Left renal cortex interstitium (tissue), 4 donors: ENCODE measurements around the gene SMYD3. TPM values are rescaled to one million over a fixed set of nuclear protein-coding genes. Genes with fewer than 3 reads are reported as not detected.
"Not testable (repeated sequence)": the region's sequence is repeated elsewhere in the genome, so short reads cannot be mapped to it uniquely, and the experiment has no call there.

Experiments
- DNase-seq, 4 donors: peaks; one replicate each; pipeline ENCODE4 v3.0.0-alpha.2; 2013; ENCODE audit warnings: low read depth in 4 of 4, low spot score in 2 of 4, missing footprints in 1 of 4
- polyA plus RNA-seq, 4 donors: library from polyadenylated mRNA; unstranded; fragments of 120-200 nt; gene quantifications; one replicate each; pipeline ENCODE4 v1.2.1, GENCODE V29; 2013; ENCODE audit not compliant: insufficient read length in 4 of 4

SMYD3 gene
- polyA plus RNA-seq, 4 donors: 23.8 to 31.7 (median 27.7) TPM

DNA sequence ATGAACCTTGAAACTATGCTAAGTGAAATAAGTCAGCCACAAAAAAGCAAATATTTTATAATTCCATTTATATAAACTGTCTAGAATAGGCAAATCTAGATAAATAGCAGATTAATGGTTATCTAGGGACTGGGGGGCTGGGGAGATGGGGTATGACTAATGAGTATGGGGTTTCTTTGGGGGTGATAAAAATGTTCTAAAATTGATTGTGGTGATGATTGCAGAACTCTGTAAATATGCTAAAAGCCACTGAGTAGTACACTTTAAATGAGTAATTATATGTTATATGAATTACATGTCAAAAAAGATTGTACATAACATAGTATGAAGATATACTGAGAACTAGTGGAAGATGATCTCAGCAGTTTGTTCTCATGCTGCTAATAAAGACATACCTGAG, 677.3 kb downstream of the SMYD3 start:
- no peak for DNase-seq

DNA sequence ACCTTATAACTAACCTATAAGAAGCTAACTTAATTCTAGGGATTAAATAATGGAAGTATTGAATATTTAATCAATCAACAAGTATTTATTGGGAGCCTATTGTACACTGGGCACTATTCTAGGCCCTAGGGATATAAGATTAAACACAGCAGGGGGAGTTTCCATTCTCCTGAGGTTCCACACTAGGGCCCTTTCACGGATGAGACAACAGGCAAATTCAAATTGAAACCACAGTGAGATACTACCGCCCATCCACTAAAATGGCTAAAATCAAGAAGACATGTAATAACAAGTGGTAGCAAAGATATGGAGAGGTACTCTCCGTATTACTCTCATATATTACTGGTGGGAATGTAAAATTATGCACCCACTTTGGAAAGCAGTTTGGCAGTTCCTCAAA, 677.9 kb downstream of the SMYD3 start:
- DNase-seq: no peak

DNA sequence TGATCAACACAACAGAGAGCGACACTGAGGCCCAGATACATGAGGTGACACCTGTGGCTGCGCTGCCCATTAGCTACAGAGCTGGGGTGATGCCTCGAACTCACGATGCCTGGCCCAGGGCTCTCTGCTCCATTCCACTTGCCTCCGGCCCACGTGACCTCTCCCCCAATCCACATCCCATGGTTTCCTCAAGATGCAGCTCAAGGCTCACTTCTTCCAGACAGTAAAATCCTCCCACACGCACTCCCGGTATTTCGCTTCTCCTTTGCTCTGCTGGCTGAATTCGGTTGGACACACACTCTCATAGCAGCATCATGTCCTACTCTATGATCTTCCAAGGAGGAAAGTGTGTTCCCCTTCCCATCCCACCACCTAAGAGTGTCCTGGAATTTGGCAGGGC, 679.8 kb downstream of the SMYD3 start:
- no peak for DNase-seq

DNA sequence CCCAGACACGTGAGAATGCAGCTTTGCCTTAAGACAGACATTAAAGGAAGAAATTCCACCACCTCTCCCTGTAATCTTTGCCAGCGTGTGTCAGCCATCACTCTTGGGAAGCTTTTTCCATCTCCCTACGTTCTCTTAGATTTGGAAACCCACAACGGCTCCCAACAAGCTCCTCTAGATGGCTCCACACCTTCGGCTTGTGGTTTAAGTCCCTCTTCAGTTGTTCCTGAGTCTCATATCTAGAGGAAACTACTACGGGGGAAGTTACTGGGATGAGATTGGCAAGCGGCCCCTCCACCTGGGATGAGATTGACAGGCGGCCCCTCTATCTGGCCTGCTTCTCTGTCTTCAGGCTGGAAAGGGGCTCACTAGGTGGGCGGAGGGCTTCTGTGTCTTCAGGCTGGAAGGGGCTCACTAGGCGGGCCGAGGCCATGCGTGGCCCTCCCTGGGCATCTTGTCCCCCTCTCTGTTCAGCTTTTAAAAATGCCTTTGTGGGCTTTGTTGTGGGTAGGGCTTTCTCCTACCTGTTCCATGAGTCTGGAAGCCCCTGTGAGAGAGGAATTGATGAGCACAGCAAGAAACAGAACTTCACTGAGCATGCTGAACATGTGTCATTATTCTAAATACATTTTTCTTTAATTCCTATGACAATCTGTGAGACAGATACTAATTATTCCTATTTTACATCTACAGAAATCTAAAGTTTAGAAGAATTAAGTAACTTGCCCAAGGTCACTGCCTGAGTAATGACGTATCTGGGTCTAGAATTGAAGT, 681.8 kb downstream of the SMYD3 start:
- DNase-seq: no peak

DNA sequence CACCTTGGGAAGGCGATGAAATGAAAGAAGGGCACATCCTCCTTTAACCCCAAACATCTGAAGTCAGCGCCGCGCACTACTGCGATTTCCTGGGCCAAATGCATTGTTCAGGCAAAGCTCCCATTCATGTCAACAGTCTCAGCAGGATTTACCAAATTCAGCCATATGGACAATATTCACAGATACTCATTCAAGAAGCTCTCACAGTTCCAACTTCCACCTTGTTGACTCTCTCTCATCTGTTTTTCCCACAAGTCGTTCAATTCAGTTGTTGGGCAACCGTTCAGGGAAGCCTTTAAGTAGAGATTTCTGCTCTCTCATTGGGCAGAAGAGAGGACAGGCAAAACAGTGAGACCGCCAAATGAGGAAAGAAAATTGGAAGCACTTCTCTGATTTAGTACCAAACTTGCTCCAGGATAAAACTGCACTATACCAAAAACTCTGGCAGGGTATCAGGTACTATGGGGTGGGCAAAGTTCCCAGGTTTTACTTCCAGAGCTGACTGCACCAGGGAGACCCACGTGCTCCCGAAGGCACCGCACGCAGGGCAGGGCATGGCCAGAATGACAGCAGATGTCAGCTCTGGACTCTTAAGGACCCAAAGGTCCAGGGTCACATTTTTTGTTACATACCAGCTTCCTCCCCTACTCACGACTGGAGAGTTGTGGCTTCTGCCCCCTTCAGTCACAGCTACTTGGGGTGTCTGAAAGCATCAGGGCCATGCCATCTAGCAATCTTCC, 683.5 kb downstream of the SMYD3 start:
- DNase-seq: no peak

DNA sequence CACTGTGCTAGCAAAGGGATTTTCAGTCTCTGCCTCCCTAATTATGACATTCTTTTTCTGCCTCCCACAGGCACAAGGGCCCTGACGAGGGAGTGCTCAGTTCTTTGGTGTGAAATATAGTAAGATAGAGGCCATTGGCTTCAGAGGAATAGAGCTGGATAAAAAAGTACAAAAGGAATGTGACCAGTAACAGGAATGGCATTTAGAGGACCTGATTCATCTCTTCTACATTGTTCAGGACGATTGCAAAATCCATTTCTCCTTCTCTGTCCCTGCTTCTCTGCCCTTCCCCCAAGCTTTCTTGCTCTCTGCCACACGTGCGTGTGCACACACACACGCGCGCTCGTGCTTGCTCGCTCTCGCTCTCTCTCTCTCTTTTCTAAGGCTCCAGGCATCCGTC, 684.1 kb downstream of the SMYD3 start:
- no peak for DNase-seq

DNA sequence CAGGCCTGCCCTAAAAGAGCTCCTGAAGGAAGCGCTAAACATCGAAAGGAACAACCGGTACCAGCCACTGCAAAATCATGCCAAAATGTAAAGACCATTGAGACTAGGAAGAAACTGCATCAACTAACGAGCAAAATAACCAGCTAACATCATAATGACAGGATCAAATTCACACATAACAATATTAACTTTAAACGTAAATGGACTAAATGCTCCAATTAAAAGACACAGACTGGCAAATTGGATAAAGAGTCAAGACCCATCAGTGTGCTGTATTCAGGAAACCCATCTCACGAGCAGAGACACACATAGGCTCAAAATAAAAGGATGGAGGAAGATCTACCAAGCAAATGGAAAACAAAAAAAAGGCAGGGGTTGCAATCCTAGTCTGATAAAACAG, 688.7 kb downstream of the SMYD3 start:
- DNase-seq: not testable (repeated sequence)

DNA sequence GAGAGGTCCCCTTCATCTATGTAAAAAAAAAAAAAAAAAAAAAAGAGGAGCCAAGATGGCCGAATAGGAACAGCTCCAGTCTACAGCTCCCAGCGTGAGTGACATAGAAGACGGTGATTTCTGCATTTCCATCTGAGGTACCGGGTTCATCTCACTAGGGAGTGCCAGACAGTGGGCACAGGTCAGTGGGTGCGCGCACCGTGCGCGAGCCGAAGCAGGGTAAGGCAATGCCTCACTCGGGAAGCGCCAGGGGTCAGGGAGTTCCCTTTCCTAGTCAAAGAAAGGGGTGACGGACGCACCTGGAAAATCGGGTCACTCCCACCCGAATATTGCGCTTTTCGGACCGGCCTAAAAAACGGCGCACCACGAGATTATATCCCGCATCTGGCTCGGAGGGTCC, 690.6 kb downstream of the SMYD3 start:
- not testable (repeated sequence) for DNase-seq

DNA sequence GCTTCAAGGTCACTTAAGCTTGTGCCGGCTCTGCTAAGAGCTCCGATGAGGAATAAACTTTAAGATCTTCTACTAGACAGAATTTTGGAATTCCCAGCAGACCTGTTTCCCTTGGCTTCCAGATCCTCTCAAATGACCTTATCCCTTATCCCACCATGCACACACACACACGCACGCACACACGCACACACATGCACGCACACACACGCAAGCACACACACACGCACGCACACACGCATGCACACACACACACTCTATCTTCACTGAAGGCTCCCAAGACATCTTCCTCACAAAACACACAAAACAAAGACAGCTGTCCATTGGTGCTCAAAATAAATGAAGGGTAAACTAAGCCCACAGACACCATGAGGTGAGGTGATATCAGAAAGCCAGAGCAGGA, 692.4 kb downstream of the SMYD3 start:
- no peak for DNase-seq

DNA sequence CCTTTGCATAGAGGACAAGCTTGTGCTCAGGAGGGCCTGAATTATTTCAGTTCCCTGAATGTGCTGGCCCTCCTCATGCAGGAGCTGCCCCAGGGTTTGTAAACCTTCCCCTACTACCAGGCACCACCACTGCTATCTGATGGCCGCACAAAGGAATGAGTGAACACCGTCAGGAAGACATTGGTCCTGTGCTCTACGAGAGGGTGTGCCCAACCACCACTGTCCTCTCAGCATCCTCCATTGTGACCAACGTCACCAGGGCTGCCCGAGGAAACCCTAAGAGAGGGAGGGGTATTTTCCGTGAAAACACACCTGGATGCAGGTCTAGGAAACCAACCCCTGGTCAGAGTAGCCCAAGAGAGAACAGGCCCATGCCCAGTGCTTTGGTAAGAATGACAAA, 694.8 kb downstream of the SMYD3 start:
- DNase-seq: no peak

DNA sequence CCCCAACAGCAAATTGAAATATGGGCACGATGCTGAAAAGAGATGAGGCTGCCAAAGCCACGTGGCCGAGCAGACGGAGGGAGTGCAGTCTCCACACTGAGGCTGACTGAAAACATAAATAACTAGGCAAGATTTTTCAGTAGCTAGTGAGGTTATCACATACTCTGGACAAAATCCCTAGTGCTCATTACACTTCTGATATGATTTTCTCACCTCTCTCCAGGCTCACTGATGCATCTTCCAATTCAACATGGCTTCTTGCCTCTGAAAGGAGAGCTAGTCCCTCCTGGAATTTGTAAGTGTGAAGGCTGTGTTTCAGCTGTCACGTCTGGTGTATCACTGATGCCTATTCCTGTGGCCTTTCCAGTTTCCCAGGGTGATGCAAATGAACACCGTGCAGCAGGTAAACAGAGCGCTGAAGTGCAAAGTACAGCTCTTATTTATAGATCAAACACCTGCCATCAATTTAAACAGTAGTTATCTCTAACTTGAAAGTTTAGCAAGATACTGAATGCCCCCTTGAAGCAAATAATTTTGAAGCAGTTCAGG, 696.2 kb downstream of the SMYD3 start:
- no peak for DNase-seq

DNA sequence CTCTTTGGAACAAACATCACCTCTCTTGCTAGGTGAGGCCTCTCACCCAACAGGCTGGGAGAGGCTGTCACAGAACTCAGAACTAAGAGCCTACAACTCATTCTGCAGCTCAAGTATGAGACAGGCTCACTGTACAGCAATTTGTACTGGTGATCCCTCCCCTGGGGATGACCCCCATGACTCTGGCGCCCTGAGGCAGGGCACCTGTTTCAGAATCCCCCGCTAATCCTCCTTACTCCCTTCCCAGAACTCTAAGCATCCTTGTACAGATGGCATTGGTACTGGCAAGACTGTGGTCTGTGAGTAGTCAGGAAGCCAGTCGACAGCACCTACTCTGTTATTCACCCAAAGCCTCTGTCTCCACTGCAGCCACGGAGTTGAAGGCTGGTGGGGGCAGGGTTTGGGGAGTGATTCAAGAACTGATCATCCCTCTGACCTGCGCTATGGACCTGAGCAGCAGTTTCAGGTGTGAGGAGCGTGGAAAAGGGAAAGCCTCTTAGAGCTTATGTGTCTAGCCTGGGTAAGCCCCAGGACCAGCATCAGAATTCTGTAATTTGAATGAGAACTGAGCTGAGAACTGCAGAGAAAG, 696.8 kb downstream of the SMYD3 start:
- DNase-seq: no peak

DNA sequence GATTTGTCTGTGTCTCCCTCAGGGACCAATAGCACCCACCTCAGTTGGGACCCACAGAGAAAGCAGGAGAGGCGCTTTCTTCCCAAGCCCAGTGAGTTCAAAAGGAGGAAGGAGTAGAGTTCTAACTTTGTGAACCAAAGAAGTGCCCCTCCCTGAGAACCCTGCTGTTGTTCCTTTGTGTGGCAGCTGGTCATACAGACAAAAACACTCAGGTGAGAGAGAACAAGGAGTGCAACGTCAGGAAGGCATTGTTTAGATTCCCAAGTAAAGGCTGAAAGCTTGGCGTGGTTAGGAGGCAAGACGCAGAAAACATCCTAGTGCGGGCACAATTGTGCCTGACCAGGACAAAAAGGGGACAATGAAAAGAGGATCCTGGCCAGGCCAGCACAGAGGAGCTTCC, 697.7 kb downstream of the SMYD3 start:
- no peak for DNase-seq

DNA sequence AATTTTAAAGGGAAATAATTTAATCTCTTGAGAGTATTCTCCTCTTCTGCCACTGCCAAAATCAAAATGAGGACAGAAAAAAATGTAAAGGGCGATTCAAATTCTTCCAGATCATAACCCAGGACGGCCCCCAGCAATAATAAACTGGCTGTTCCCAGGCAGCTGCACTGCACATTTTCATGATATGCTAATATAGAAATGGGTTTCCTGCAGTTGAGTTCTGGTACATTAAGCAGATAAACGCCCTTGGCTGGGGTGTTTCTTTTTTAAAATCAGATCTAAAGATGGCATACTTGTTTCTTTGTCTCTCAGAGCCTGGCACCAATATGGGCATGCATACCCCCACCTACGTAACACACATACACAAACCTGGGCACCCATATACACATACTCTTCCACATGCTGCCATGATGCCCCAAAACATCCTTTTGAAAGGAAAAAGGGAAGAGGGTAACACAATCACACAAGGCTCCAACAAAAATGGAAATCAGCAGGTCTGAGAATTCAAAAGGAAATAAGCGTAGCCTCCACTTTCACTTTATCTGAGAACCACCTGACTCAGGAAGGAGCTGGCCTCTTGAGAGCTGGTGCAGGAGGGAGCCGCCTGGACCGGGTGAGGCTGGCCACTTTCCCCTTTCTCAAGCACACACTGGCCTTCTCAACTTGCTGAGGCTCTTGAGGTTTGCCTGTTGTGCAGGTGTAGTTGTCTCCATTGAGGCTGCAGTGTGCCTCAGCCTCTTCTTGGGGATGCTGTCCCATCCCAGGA, 698.9 kb downstream of the SMYD3 start:
- DNase-seq: no peak

DNA sequence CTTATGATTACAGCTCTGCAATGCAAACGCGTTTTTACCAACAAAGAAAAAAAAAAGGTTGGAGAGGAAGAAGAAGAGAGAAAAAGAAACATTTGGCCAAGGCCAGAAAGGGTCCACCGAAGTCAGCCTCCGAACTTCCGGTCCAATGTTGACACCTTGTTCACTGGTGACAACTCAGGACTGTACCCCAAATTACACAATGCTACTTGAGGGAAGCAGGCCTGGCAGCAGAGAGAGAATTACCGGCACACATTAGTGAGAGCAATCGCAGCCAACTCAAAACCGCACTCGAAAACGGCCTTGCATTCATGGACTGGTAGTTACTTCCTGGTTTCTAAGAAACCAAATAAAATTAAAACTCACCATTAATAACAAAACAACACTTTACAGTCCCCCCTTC, 699.8 kb downstream of the SMYD3 start:
- DNase-seq: no peak

DNA sequence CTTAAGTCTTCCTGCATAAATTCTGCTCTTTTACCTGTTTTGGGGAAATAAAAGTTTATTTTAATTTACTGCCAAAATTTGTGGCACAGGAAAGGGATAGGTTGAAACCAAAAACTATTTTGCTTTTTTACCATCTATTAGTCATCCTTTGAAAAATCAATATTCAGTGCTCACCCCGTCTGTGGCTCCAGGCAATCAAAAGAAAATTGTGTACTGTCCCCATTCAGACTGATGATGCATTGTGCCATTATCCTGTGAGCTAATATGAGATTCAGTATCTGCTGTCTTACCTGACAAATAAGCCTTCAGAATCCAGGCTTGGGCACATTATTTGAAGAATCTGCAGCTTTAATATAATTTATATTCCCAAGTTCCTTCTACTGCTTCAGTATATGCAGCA, 701.5 kb downstream of the SMYD3 start:
- DNase-seq: no peak

DNA sequence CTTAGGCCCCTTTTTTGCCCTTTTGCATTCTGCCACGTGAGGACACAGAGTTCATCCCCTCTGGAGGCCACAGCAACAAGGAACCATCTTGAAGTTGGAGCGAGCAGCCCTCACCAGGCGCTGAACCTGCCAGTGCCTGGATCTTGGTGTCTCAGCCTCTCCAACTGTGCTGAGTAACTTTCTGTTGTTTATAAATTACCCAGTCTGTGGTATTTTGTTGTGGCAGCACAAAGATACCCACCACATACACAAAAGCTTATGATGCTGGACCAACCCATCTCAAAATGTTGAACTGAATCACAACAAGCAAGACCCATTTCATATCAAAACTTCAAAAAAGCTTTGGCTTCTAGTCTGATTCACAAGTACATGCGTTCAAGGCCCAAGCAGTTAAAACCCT, 702.4 kb downstream of the SMYD3 start:
- DNase-seq: no peak

DNA sequence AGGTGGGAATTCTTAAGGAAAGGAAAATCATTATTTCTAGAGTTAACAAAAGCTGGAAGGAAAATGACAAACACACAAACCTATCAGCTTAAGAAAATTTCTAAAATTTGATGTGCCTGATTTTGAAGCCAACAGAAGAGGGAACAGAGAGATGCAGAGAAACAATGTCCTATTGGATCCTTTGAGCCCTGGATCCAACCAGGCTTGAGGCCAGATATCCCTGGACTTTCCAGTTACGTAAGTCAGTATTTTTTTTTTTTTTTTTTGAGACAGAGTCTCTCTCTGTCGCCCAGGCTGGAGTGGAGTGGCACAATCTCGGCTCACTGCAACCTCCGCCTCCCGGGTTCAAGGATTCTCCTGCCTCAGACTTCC, 703.4 kb downstream of the SMYD3 start:
- DNase-seq: no peak

DNA sequence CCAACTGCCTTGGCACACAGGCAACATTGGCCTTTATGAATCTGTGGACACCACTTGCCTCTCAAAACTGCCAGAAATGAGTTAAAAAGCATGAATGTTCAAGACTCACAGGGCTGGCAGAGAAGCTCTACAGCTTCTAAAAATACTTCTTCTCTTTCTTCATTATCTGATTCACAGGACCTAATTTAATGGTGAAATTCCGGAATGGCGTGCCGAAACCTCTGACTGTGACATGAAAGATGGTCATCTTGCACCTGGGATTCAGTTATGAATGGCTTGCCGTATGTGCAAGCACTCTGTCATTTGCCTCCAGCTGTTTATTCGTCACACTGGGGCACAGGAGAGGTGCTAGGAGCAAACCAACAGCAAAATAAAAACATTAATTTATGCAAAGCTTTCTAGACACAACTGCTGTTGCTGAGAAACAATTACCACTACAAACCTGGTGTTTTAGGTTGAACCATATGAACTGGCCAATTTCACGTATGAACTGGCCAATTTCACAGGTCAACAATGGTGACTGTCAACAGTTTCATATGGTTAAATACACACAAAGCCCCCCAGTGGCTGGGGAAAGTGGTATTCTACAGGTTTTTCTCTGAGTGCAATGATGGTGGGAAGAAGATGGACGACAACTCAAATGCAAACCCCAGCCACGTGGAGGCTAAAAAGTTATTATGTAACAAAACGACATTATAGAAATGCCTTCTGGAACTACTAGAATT, 704.0 kb downstream of the SMYD3 start:
- DNase-seq: no peak

DNA sequence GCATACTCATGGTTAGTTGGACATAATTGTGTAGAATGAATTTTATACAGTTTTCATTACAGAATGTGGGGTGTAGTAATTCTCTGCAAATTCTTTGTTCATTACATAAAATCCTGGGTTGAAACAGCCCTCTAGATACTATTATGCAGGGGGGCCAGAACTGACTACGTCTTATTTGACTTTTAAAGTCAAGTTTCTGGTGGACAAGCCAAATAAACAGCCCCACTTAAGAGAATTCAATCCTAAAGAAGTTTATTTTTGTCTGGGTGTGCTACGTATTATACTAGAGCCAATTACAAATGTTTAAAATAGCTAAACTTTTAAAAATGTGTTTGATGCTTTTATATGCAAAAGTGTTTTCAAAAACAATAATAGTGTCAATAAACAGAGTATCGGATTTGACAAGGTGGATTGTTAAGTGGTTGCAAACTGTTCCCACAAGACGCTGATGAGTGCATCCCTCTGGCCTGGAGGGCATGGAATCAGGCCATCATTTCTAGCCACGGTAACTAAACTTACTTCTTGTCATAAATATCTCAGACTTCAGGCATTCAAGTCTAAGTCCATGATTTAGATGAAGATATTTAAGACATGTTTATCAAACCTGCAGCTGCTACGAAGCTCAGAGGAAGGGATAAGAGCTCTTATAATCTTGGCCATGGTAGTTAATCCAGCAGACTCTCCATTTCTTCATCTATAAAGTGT, 706.0 kb downstream of the SMYD3 start:
- DNase-seq: no peak
